ENCODE measurements around the gene NAA38. TPM values are rescaled to one million over a fixed set of nuclear protein-coding genes. Genes with fewer than 3 reads are reported as not detected.

The NAA38 gene
- total RNA-seq, 1 donor from 2014 or later, result 66.2 TPM

DNA sequence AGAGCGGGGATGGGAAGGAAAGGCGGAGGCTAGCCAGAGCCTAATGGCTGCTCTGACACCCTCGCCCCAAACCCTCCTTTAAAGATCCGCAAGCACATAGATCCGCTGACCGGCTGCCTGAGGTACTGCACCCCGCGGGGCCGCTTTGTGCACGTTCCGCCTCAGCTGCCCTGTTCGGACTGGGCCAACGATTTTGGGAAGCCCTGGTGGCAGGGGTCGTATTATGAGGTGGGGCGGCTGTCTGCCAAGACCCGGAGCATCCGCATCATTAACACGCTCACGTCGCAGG lies 1.1 kb upstream of the NAA38 start:
- Mint-ChIP-seq H3K27me3 (ENCODE audit: unreplicated experiment) (no peaks in the 10 kb centered on the region), H3K36me3 (ENCODE audit: unreplicated experiment) (peaks cover 8% of the 10 kb centered on the region), H3K4me1 (ENCODE audit: unreplicated experiment) (peaks cover 10% of the 10 kb centered on the region), H3K9me3 (ENCODE audit: unreplicated experiment) (no peaks in the 10 kb centered on the region), H3K27ac (ENCODE audit: unreplicated experiment) (no peak overlapping the region), H3K4me3 (ENCODE audit: unreplicated experiment) (no peak overlapping the region)
- TF ChIP-seq CTCF (IDR thresholded peaks at IDR 0.05), result peak; percentile 43
- DNase-seq (ENCODE audit: extremely low spot score, unreplicated experiment), result no peak

DNA sequence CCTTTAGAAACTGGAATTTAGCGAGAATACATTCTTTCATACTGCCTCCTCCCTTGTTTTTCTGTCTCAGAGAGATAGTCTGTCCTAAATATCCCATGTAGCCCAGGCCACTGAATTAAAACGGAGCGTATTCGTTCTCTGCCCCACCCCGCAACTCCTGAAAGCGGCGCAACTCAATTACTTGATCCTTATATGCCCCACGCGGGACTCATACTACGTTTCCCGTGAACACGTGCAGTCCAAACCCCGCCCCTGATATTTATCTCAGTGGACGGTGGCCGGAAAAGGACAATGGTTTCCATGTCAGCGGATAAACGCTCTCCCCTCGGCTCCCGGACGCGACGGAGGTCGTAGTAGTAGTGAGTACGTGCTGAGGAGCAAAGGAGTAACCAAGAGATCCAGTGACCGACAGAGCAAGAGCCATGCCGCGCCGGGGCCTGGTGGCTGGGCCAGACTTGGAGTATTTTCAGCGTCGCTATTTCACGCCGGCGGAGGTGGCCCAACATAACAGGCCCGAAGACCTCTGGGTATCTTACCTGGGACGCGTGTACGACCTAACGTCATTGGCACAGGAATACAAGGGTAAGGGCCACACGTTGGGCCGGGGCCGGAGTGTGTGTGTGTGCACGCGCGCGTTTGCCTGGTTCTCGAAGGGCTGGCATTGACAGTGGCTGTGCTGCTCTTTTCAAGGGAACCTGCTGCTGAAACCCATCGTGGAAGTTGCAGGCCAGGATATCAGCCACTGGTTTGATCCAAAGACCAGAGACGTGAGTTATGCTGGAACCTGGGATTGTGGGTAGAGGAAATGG lies 558 bp upstream of the NAA38 start, which contains the start of gene CYB5D1:
TSS of gene CYB5D1 (plus strand) at position 291 of the 809 bp plus-strand sequence. CDS start at position 423, 132 bp downstream.
- TF ChIP-seq CTCF (IDR thresholded peaks at IDR 0.05), result no peak
- DNase-seq (ENCODE audit: extremely low spot score, unreplicated experiment), result peak; percentile 92
- Mint-ChIP-seq H3K4me3 (ENCODE audit: unreplicated experiment) (no peak within 1 kb of the TSS), H3K36me3 (ENCODE audit: unreplicated experiment) (peaks cover 8% of the 10 kb centered on the region), H3K27ac (ENCODE audit: unreplicated experiment) (no peak within 1 kb of the TSS), H3K27me3 (ENCODE audit: unreplicated experiment) (no peaks in the 10 kb centered on the region), H3K4me1 (ENCODE audit: unreplicated experiment) (peaks cover 10% of the 10 kb centered on the region), H3K9me3 (ENCODE audit: unreplicated experiment) (no peaks in the 10 kb centered on the region)

GRCh38 chr17:7856011-7856810 lies 1.1 kb downstream of the NAA38 start:
- no peaks in the 10 kb centered on the region for H3K9me3 Mint-ChIP-seq (ENCODE audit: unreplicated experiment)
- peaks cover 8% of the 10 kb centered on the region for H3K4me1 Mint-ChIP-seq (ENCODE audit: unreplicated experiment)
- no peaks in the 10 kb centered on the region for H3K27me3 Mint-ChIP-seq (ENCODE audit: unreplicated experiment)
- no peak overlapping the region for H3K27ac Mint-ChIP-seq (ENCODE audit: unreplicated experiment)
- DNase-seq (ENCODE audit: extremely low spot score, unreplicated experiment), result no peak
- TF ChIP-seq CTCF (IDR thresholded peaks at IDR 0.05), result no peak
- H3K4me3 Mint-ChIP-seq (ENCODE audit: unreplicated experiment), result no peak overlapping the region
- peaks cover 12% of the 10 kb centered on the region for H3K36me3 Mint-ChIP-seq (ENCODE audit: unreplicated experiment)

DNA sequence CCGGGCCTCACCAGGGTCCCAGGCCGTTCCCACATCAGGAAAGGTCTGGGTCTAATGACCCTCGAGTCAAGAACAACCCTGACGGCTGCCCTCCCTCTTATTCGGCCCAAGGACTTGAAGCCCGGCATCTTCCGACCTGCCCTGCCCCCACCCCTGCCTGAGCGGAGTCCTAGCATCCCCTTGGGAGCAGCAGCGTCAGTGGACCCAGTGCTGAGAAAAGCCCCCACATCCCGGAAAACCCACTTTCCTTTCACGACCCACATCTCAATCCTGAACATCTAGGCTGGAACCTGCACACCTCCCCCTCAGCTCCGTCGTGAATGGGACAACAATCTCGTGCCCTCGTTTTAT lies 1.7 kb downstream of the NAA38 start:
- H3K27ac Mint-ChIP-seq (ENCODE audit: unreplicated experiment), result no peak overlapping the region
- no peak for DNase-seq (ENCODE audit: extremely low spot score, unreplicated experiment)
- peaks cover 17% of the 10 kb centered on the region for H3K36me3 Mint-ChIP-seq (ENCODE audit: unreplicated experiment)
- H3K27me3 Mint-ChIP-seq (ENCODE audit: unreplicated experiment), result no peaks in the 10 kb centered on the region
- no peaks in the 10 kb centered on the region for H3K9me3 Mint-ChIP-seq (ENCODE audit: unreplicated experiment)
- no peak overlapping the region for H3K4me3 Mint-ChIP-seq (ENCODE audit: unreplicated experiment)
- H3K4me1 Mint-ChIP-seq (ENCODE audit: unreplicated experiment), result peaks cover 8% of the 10 kb centered on the region
- TF ChIP-seq CTCF (IDR thresholded peaks at IDR 0.05), result no peak

All from osteocyte (in vitro differentiated cells).